Measurements from ENCODE around the gene TSC22D4. TPM values are rescaled to one million over a fixed set of nuclear protein-coding genes. Genes with fewer than 3 reads are reported as not detected.
"Not testable (repeated sequence)": the region's sequence is repeated elsewhere in the genome, so short reads cannot be mapped to it uniquely, and the experiment has no call there.

Gene TSC22D4
- total and polyA plus RNA-seq, 5 experiments from 2014 or later, result 30.3 to 129 (median 35.9) TPM

GRCh38 chr7:100467638-100468373, 11.2 kb downstream of the TSC22D4 start:
- ATAC-seq (no peak), DNase-seq (no peak)
- Mint-ChIP-seq H3K36me3 (peaks cover 0 to 65% (median 0%) of the 10 kb centered on the region in 3 donors), H3K27me3 (no peaks in the 10 kb centered on the region), H3K9me3 (no peaks in the 10 kb centered on the region), H3K4me1 (peaks cover 6 to 30% (median 21%) of the 10 kb centered on the region in 4 donors), H3K4me3 (no peak overlapping the region), H3K27ac (no peak overlapping the region)
- POLR2A ChIA-PET, result interaction anchor here (0.5 to 3.6 kb wide), 4 partner anchors 10 to 92 kb away, joined by 3 to 20 read pairs (median 11); partner anchors contain the start of genes NYAP1 and TSC22D4

DNA sequence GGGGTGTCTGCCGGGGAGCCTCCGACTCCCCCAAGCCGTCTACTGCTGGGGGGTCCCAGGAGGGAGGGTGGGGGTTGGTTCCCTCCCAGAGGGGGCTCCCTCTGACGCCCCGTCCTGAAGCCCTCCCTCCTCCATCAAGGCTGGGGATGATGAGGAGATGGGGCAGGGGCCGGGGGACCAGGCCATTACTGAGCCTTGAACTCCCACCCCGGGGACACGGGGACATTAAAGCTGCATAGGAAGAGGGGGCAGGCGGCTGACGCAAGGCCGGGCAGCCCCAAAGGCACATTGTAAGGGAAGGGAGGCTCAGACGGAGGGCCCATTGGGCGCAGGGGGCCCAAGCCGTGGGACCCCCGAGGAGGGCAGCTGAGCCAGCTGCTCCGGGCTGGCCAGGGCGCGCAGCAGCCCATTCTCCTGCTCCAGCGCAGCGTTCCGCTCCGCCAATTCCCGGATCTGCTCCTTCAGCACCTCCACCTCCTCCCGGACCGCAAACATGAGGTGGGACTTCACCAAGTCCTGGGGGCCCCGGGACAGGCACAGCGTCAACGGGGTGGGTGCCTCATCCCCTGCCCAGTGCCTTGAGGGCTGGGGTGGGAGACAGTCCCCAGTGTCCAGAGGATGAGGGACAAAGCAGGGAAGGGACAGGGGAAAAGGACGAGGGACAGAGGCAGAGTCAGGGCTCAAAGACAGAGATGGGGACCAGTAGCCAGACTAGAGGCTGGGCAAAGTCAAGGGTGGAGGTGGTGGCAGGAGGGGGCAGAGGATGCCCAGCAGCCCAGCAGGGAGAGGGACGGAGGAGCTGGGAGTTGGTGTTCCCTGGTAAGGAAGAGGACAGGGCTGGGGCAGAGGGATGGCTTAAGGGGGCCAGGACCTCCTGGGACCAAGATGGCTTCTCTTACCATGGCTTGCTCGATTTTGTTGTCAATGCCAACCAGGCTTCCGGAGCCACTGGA, 12.1 kb downstream of the TSC22D4 start:
- H3K27me3 Mint-ChIP-seq, result no peaks in the 10 kb centered on the region
- H3K4me1 Mint-ChIP-seq, result peaks cover 5 to 26% (median 17%) of the 10 kb centered on the region in 4 donors
- H3K9me3 Mint-ChIP-seq, result no peaks in the 10 kb centered on the region
- no peak overlapping the region for H3K4me3 Mint-ChIP-seq
- peak overlapping the region in 2 of 10 donors; percentile 14 to 38 for H3K27ac Mint-ChIP-seq
- DNase-seq (no peak), ATAC-seq (no peak)
- H3K36me3 Mint-ChIP-seq, result peaks cover 0 to 61% (median 0%) of the 10 kb centered on the region in 3 donors
- POLR2A ChIA-PET, result interaction anchor here (0.5 to 3.6 kb wide), 2 partner anchors 16 to 93 kb away, joined by 3 to 18 read pairs; partner anchors contain the start of gene NYAP1

DNA sequence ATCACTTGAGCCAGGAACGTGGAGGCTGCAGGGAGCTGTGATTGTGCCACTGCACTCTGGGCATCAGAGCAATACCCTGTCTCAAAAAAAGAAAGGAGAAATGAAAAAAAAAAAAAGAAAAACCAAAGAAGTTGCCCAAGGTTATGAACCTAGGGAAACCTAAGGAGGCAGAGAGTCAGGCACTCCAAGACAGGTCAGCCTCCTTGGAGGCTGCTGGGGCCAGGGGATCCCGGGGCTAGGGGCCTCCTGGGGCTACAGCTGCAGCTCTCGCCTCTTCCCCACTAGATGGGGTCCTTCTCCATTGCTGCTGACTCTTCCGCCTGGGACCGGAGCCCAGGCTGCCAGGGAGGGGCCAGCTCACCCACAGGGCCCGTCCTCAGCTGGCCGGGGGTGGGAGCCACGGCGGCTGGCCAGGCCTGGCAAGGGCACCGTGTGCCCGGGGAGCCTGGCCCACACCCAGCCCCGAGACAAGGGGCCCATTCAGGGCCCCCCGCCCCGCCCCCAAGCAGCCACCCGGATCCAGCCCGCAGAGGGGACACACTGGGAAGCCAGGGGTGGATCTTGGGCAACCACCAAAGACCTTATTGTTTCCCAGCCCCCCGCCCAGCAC, 13.2 kb downstream of the TSC22D4 start:
- Mint-ChIP-seq H3K27me3 (no peaks in the 10 kb centered on the region), H3K27ac (peak overlapping the region in 6 of 10 donors; percentile 3 to 86 (median 47)), H3K4me3 (no peak overlapping the region), H3K9me3 (no peaks in the 10 kb centered on the region), H3K36me3 (peaks cover 0 to 62% (median 0%) of the 10 kb centered on the region in 3 donors), H3K4me1 (peaks cover 4 to 24% (median 13%) of the 10 kb centered on the region in 4 donors)
- POLR2A ChIA-PET, result interaction anchor here (1.0 to 1.6 kb wide), 4 partner anchors 12 to 120 kb away, joined by 3 to 9 read pairs (median 4); partner anchors contain the start of genes FBXO24, LRCH4 and PPP1R35
- ATAC-seq (no peak), DNase-seq (no peak)

GRCh38 chr7:100465299-100465698, 13.7 kb downstream of the TSC22D4 start:
- no peaks in the 10 kb centered on the region for H3K27me3 Mint-ChIP-seq
- DNase-seq (no peak), ATAC-seq (no peak)
- POLR2A ChIA-PET, result interaction anchor here (0.7 to 1.6 kb wide), 8 partner anchors 12 to 121 kb away, joined by 3 to 10 read pairs (median 4); partner anchors contain the start of genes FBXO24, LRCH4, PPP1R35 and TSC22D4
- H3K9me3 Mint-ChIP-seq, result no peaks in the 10 kb centered on the region
- H3K27ac Mint-ChIP-seq, result peak overlapping the region in 7 of 10 donors; percentile 3 to 86 (median 52)
- peaks cover 0 to 63% (median 0%) of the 10 kb centered on the region in 3 donors for H3K36me3 Mint-ChIP-seq
- peaks cover 1 to 21% (median 11%) of the 10 kb centered on the region in 4 donors for H3K4me1 Mint-ChIP-seq
- no peak overlapping the region for H3K4me3 Mint-ChIP-seq

DNA sequence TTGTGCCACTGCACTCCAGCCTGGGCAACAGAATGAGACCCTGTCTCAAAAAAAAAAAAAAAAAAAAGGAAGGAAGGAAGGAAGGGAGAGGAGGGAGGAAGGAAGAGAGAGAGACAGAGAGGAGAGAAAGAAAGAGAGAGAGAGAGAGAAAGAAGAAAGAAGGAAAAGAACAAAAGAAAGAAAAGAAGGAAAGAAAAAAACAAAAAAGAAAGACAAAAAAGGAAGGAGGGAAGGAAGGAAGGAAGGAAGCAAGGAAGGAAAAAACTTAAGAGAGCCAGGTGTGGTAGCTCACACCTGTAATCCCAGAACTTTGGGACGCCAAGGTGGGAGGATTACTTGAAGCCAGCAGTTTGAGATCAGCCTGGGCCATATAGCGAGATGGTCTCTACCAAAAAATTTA, 14.2 kb downstream of the TSC22D4 start:
- Mint-ChIP-seq H3K4me3 (no peak overlapping the region), H3K27me3 (no peaks in the 10 kb centered on the region), H3K27ac (peak overlapping the region in 5 of 10 donors; percentile 28 to 59 (median 40)), H3K36me3 (peaks cover 0 to 60% (median 0%) of the 10 kb centered on the region in 3 donors), H3K9me3 (no peaks in the 10 kb centered on the region), H3K4me1 (peaks cover 1 to 17% (median 8%) of the 10 kb centered on the region in 4 donors)
- ATAC-seq, result no peak
- POLR2A ChIA-PET, result interaction anchor here (0.7 to 1.6 kb wide), 7 partner anchors 13 to 121 kb away, joined by 3 to 10 read pairs (median 4); partner anchors contain the start of genes FBXO24, LRCH4, PPP1R35 and TSC22D4
- no peak for DNase-seq

DNA sequence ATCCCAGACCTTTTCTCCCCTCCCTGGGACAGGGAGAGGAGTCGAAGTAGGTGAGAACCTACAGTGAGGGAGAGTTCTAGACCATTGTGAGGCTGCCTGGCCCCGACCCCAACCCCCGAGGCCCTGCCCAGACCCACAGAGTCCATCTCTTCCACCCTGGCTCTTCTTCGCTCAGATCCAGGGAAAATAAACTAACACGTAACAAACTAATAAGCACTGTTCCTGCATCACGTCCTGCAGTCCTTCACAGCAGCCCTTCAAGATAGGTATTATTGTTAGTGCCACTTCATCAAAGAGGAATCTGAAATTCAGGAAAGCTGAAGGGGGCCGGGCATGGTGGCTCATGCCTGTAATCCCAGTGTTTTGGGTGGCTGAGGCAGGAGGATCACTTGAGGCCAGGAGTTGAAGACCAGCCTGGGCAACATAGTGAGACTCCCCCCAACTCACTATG, 14.8 kb downstream of the TSC22D4 start, which contains the start of gene SPACDR:
Gene SPACDR, minus strand, starts transcription at position 51 of the 451 bp plus-strand sequence. CDS start 235 bp downstream, outside the sequence.
- H3K36me3 Mint-ChIP-seq, result peaks cover 0 to 64% (median 2%) of the 10 kb centered on the region in 3 donors
- DNase-seq, result no peak
- H3K4me3 Mint-ChIP-seq, result no peak within 1 kb of the TSS
- no peaks in the 10 kb centered on the region for H3K27me3 Mint-ChIP-seq
- H3K27ac Mint-ChIP-seq, result peak within 1 kb of the TSS in 7 of 10 donors; percentile 28 to 63 (median 46)
- ATAC-seq, result no peak
- peaks cover 1 to 12% (median 6%) of the 10 kb centered on the region in 4 donors for H3K4me1 Mint-ChIP-seq
- POLR2A ChIA-PET, result interaction anchor here (0.6 to 3.2 kb wide), 5 partner anchors 14 to 139 kb away, joined by 3 to 12 read pairs (median 9); partner anchors contain the start of genes FBXO24, LRCH4, PPP1R35 and TSC22D4
- no peaks in the 10 kb centered on the region for H3K9me3 Mint-ChIP-seq

- H3K36me3 Mint-ChIP-seq, result peaks cover 0 to 35% (median 2%) of the 10 kb centered on the region in 3 donors
- DNase-seq, result no peak
- ATAC-seq, result no peak
- no peak overlapping the region for H3K27ac Mint-ChIP-seq
- no peaks in the 10 kb centered on the region for H3K9me3 Mint-ChIP-seq
- peaks cover 3 to 20% (median 8%) of the 10 kb centered on the region in 4 donors for H3K4me1 Mint-ChIP-seq
- POLR2A ChIA-PET, result interaction anchor here (0.7 kb wide), 1 partner anchor 1471 kb away, joined by 3 read pairs; no protein-coding TSS in a partner anchor
- no peaks in the 10 kb centered on the region for H3K27me3 Mint-ChIP-seq
- no peak overlapping the region for H3K4me3 Mint-ChIP-seq
Measured at GRCh38 chr7:100457033-100457432, 22.0 kb downstream of the TSC22D4 start.

DNA sequence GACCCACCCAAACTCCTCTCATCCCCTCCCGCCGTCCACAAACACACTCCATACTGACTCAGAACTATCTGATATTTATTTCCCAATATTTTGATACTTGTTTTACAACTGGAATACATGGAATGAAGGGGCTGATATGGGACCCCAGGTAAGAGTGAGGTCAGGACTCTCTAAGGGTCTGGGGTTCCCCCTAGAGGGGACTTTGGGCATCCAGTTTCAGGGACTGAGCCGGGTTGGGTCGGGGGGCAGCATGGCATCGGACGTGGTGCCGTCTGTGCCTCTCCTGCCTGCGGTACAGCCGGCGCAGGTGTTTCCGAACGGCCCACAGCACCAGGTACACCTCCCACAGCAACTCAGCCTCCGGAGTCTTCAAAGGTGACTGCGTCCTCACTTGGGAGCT, 22.5 kb downstream of the TSC22D4 start:
- no peaks in the 10 kb centered on the region for H3K27me3 Mint-ChIP-seq
- peaks cover 3 to 20% (median 8%) of the 10 kb centered on the region in 4 donors for H3K4me1 Mint-ChIP-seq
- no peaks in the 10 kb centered on the region for H3K9me3 Mint-ChIP-seq
- no peak overlapping the region for H3K4me3 Mint-ChIP-seq
- peak overlapping the region in 2 of 10 donors; percentile 15 to 71 for H3K27ac Mint-ChIP-seq
- POLR2A ChIA-PET, result interaction anchor here (3.7 kb wide), 1 partner anchor 20 kb away, joined by 30 read pairs; the partner anchor contains the start of gene PPP1R35
- ATAC-seq, result no peak
- peaks cover 0 to 34% (median 2%) of the 10 kb centered on the region in 3 donors for H3K36me3 Mint-ChIP-seq
- no peak for DNase-seq

GRCh38 chr7:100455206-100455605, 23.8 kb downstream of the TSC22D4 start:
- no peak for DNase-seq
- ATAC-seq, result no peak
- POLR2A ChIA-PET, result interaction anchor here (0.5 to 3.7 kb wide), 6 partner anchors 10 to 218 kb away, joined by 3 to 30 read pairs (median 3); partner anchors contain the start of genes MEPCE, PPP1R35 and ZCWPW1
- H3K36me3 Mint-ChIP-seq, result peaks cover 0 to 21% (median 2%) of the 10 kb centered on the region in 3 donors
- H3K27me3 Mint-ChIP-seq, result no peaks in the 10 kb centered on the region
- peak overlapping the region in 2 of 10 donors; percentile 42 to 69 for H3K4me3 Mint-ChIP-seq
- peak overlapping the region in 7 of 10 donors; percentile 69 to 88 (median 83) for H3K27ac Mint-ChIP-seq
- H3K4me1 Mint-ChIP-seq, result peaks cover 6 to 26% (median 14%) of the 10 kb centered on the region in 4 donors
- H3K9me3 Mint-ChIP-seq, result no peaks in the 10 kb centered on the region

- H3K4me1 Mint-ChIP-seq, result peaks cover 6 to 26% (median 15%) of the 10 kb centered on the region in 4 donors
- DNase-seq, ATAC-seq, H3K27me3 Mint-ChIP-seq, H3K9me3 Mint-ChIP-seq: not testable (repeated sequence)
- peaks cover 0 to 14% (median 0%) of the 10 kb centered on the region in 3 donors for H3K36me3 Mint-ChIP-seq
- peak overlapping the region in 2 of 10 donors; percentile 15 to 71 for H3K27ac Mint-ChIP-seq
- H3K4me3 Mint-ChIP-seq, result peak overlapping the region in 1 of 10 donors; percentile 47
- POLR2A ChIA-PET, result interaction anchor here (0.6 to 3.7 kb wide), 5 partner anchors 12 to 25 kb away, joined by 3 to 30 read pairs (median 5); partner anchors contain the start of genes MEPCE, PPP1R35 and ZCWPW1
Measured at GRCh38 chr7:100453854-100454253, 25.2 kb downstream of the TSC22D4 start.

GRCh38 chr7:100452513-100452912, 26.5 kb downstream of the TSC22D4 start:
- DNase-seq (no peak), ATAC-seq (no peak)
- POLR2A ChIA-PET, result interaction anchor here (1.2 to 4.6 kb wide), 3 partner anchors 9 to 23 kb away, joined by 3 to 44 read pairs (median 30); partner anchors contain the start of genes MEPCE, PPP1R35 and ZCWPW1
- peaks cover 0 to 6% (median 0%) of the 10 kb centered on the region in 3 donors for H3K36me3 Mint-ChIP-seq
- no peak overlapping the region for H3K27ac Mint-ChIP-seq
- H3K4me1 Mint-ChIP-seq, result peaks cover 6 to 26% (median 15%) of the 10 kb centered on the region in 4 donors
- H3K27me3 Mint-ChIP-seq, result no peaks in the 10 kb centered on the region
- H3K4me3 Mint-ChIP-seq, result no peak overlapping the region
- H3K9me3 Mint-ChIP-seq, result no peaks in the 10 kb centered on the region

Data from naive thymus-derived CD8-positive, alpha-beta T cell (primary cell).